Adrenal gland (tissue), 5 donors: ENCODE measurements around the gene CAMK2G.

Experiments used
- CTCF ChIP-seq, 6 experiments: fragments of 450-650 bp in 4 of 6; fragments of 200-600 bp in 2 of 6; sonication (generic) in 1 of 6; IDR thresholded peaks; 1 replicate in 5 of 6; 2 replicates in 1 of 6; pipeline versions ENCODE4 v1.5.1 to v1.8.0; 2016 to 2021; ENCODE audit warnings: antibody characterized with exemption in 6 of 6, mild to moderate bottlenecking in 2 of 6, moderate library complexity in 1 of 6
- POLR2A ChIP-seq, 2 donors: fragments of 450-650 bp; IDR thresholded peaks; one replicate each; pipeline ENCODE4 v1.6.1; 2017; ENCODE audit warnings: antibody characterized with exemption in 2 of 2, mild to moderate bottlenecking in 2 of 2, moderate library complexity in 1 of 2
- donor health status: DM: no; HTN: no; CAD: no.

DNA sequence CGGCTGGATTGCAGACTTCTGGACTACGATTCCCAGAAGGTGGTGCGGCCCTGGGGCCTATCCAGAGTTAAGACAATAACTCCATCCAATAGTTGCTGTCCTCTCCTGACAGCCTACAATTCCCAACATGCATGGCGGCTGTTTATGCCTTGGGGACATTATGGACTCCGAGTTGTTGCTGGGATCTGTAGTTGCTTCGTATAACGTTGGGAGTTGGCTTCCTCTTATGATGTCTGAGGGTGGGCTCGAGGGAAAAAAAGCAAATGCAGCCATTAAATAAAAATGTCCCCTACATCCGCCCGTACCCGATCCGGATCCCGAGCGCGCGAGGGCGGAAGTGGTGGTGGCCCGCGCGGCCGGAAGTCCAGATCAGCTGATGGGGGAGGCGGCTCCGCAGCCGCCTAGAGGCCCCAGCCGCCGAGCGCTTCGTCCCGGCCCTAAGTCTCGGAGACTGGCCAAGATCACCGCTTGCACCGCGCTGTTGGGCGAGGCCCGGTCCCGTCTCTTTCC lies 89.1 kb downstream of the CAMK2G start, which contains the start of gene ZSWIM8:
- TF ChIP-seq CTCF (IDR thresholded peaks at IDR 0.05) (no peak), POLR2A (IDR thresholded peaks at IDR 0.05) (peak; percentile 76 to 78)
